IPS-NIHi7 (cell line): ENCODE data around the gene LRFN5.
"Not testable (repeated sequence)": the region's sequence is repeated elsewhere in the genome, so short reads cannot be mapped to it uniquely, and the experiment has no call there.

Source experiments
- DNase-seq: peaks from one replicate; pipeline ENCODE4 v3.0.0; 2012; ENCODE audit warnings: mixed read lengths; ENCODE audit errors: extremely low spot score

The LRFN5 gene

GRCh38 chr14:41899416-41899815 is 292.7 kb downstream of the LRFN5 start:
- DNase-seq: no peak

DNA sequence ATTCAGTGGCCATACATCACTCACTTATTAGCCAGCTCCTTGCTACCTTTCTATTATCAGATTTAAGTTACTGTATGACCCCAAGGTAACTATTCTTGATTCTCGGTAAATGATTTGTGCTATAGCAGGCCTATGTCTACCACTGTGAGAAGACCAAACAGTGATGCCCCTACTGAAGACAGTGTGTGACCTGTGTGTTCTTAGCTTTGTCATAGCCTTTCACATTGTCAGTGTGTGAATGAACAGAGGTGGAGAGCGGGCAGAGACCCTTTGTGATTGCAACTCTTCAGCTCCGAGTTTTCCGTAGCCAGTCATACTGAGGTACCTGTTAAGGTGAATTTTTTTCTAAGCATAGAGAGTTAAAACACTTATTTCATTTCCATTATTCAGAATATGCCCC is 294.0 kb downstream of the LRFN5 start:
- DNase-seq: no peak

DNA sequence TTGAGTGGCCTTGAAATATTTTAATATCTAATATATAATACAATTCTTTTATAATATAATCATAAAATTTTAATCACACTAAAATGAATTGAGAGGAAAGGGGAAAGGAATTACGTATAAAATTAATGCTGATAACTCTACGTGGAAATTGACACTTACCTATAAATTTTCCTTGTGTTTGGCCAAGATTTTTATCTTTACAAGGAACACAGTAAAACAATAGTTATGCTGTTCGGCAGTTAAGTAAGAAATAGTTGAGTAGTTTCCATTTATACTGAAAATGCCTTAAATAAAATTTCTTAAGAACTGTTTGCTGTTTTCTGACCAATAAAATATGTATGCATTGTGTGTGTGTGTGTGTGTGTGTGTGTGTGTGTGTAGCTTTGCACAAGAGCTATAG is 294.4 kb downstream of the LRFN5 start:
- DNase-seq: no peak

- DNase-seq: no peak
Measured at GRCh38 chr14:41905394-41905964, 298.8 kb downstream of the LRFN5 start.

DNA sequence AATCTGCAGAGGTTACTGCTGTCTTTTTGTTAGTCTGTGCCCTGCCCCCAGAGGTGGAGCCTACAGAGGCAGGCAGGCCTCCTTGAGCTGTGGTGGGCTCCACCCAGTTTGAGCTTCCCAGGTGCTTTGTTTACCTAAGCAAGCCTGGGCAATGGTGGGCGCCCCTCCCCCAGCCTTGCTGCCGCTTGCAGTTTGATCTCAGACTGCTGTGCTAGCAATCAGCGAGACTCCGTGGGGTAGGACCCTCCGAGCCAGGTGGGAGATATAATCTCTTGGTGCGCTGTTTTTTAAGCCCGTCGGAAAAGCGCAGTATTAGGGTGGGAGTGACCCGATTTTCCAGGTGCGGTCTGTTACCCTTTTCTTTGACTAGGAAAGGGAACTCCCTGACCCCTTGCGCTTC is 304.5 kb downstream of the LRFN5 start:
- DNase-seq: not testable (repeated sequence)

DNA sequence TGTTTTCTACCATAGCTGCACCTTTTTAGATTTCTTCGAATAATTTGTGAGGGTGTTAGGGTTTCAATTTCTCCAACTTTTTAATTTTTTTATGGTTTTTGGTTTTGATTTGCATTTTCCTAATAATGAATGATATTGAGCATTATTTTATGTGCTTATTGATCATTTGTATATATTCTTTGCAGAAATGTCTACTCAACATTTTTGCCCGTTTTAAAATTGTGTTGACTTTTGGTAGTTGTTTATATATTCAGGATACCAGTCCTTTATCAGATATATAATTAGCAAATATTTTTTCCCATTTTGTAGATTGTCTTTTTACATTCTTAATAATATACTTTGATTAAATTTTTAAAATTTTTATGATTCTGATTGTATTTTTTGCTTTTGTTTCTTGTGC is 306.7 kb downstream of the LRFN5 start:
- DNase-seq: no peak

DNA sequence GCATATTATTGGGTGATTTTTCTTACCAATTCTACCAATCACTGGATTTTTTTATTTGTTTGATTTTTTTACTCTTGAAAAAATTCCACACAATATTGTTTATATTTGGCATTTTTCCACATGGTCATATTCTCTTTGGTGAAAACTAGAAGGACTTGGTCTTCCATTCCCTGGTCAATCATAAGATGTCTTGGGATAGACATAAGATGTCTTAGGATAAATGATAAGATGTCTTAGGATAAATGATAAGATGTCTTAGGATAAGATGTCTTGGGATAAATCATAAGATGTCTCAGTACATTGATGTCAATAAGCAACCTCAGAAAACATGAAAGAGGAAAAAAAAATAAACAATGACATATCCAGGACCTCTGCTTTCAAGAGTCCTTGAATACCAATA is 309.1 kb downstream of the LRFN5 start:
- DNase-seq: no peak

GRCh38 chr14:41916313-41916712 is 309.6 kb downstream of the LRFN5 start:
- DNase-seq: no peak

DNA sequence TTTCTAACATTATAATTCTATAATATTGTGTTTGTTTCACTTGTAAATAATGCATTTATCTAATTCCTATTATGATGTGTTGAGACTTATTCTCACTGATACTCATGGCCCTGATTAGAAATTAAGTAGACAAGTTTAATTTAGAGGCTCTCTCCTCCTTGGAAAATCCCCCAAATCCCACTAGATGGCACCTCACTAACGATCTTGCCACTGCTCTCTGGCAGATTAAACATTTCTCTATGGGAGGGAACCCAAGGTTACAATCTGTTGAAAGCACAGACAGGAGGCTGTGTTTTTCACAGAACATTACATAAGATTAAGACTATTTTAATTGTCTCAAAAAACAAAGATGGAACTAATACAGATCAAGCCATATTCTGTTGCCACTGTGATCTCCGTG is 318.7 kb downstream of the LRFN5 start:
- DNase-seq: peak; percentile 7

GRCh38 chr14:41950428-41951151 is 343.9 kb downstream of the LRFN5 start:
- no peak for DNase-seq
